ENCODE results near the gene TMEM123.

TMEM123 gene

DNA sequence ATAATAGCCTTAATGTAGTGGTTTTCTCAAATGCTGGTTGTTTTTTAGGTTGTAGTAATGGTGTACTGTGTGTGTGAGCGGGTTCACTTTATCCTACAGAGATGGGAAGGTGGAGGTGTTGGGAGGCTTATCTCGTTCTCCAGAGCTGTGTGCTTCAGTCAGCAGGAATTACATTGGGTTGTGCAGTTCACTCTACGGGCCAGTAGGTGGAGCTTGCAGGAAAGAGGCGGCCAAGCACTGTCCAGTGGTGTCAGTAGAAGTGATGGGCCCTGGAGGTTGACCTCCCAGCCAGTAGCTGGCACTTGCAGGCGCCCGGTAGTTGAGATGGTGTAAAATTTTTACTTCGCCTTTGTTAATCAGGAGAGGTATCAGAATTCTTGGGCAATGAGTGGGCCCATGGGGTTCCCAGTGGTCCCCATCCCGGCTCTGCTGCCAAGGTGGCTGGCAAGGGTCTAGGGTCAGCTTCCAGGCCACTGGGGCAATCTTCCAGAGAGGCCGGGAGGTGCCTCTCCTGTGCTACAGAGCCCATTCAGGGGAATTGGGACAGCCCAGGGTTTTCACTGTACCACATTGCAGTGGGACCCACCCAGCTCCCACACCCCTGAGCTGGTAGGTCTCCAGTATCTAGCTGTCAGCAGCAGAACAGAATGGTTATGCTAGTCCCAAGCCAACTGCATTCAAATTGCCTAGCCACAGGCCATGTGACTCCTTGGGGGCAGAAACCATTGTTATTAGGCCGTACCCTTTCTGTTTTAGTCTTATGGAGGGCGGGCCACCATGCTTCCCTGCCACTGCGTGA, 61.7 kb downstream of the TMEM123 start:
- H3K36me3 ChIP-seq (ENCODE audit: insufficient read depth, low read length): peaks cover 44% of the 10 kb centered on the region
- no peaks in the 10 kb centered on the region for H4K20me1 ChIP-seq (ENCODE audit: insufficient read depth, low read length)
- H3K4me1 ChIP-seq (ENCODE audit: insufficient read depth, low read length): peaks cover 14% of the 10 kb centered on the region
- TF ChIP-seq, protein P1, sequence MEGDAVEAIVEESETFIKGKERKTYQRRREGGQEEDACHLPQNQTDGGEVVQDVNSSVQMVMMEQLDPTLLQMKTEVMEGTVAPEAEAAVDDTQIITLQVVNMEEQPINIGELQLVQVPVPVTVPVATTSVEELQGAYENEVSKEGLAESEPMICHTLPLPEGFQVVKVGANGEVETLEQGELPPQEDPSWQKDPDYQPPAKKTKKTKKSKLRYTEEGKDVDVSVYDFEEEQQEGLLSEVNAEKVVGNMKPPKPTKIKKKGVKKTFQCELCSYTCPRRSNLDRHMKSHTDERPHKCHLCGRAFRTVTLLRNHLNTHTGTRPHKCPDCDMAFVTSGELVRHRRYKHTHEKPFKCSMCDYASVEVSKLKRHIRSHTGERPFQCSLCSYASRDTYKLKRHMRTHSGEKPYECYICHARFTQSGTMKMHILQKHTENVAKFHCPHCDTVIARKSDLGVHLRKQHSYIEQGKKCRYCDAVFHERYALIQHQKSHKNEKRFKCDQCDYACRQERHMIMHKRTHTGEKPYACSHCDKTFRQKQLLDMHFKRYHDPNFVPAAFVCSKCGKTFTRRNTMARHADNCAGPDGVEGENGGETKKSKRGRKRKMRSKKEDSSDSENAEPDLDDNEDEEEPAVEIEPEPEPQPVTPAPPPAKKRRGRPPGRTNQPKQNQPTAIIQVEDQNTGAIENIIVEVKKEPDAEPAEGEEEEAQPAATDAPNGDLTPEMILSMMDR (IDR thresholded peaks at IDR 0.05; ENCODE audit: borderline replicate concordance, extremely low read depth, low read length, poor library complexity, severe bottlenecking): peak; percentile 82
- TF ChIP-seq EZH2 (IDR thresholded peaks at IDR 0.05; ENCODE audit: borderline replicate concordance, low read depth, low read length, severe bottlenecking): no peak
- no peaks in the 10 kb centered on the region for H3K9me3 ChIP-seq (ENCODE audit: insufficient read depth, low read length, severe bottlenecking)
- no peaks in the 10 kb centered on the region for H3K27me3 ChIP-seq (ENCODE audit: insufficient read depth, low read length, poor library complexity)
- peak; percentile 53 for DNase-seq
- no peak overlapping the region for H3K4me3 ChIP-seq (ENCODE audit: low read depth in 1 of 2, low read length in 2 of 2)
- no peak overlapping the region for H3K9ac ChIP-seq (ENCODE audit: low read depth, low read length)
- no peak overlapping the region for H3K4me2 ChIP-seq (ENCODE audit: insufficient read depth, low read length)
- peak; percentile 71 for ATAC-seq (ENCODE audit: insufficient read depth, low read depth)
- no peaks in the 10 kb centered on the region for H3K79me2 ChIP-seq (ENCODE audit: insufficient read depth, low read length)
- no peak overlapping the region for H3K27ac ChIP-seq (ENCODE audit: low read length)
- H2AFZ ChIP-seq (ENCODE audit: low read depth, low read length): no peak overlapping the region

DNA sequence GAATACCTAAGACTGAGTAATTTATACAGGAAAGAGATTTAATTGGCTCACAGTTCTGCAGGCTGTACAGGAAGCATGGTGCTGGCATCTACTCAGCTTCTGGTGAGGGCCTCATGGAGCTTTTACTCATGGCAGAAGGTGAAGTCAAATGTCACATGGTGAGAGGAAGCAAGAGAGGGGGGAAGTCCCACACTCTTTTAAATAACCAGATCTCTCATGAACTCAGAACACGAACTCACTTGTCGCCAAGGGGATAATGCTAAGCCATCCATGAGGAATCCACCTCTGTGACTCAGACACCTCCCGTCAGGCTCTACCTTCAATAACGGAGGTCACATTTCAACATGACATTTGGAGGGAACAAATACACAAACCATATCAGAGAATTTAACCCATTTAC, 63.3 kb downstream of the TMEM123 start:
- no peak overlapping the region for H3K4me2 ChIP-seq (ENCODE audit: insufficient read depth, low read length)
- no peak overlapping the region for H3K27ac ChIP-seq (ENCODE audit: low read length)
- H3K36me3 ChIP-seq (ENCODE audit: insufficient read depth, low read length): peaks cover 41% of the 10 kb centered on the region
- DNase-seq: no peak
- no peaks in the 10 kb centered on the region for H3K27me3 ChIP-seq (ENCODE audit: insufficient read depth, low read length, poor library complexity)
- H3K79me2 ChIP-seq (ENCODE audit: insufficient read depth, low read length): no peaks in the 10 kb centered on the region
- H3K9me3 ChIP-seq (ENCODE audit: insufficient read depth, low read length, severe bottlenecking): no peaks in the 10 kb centered on the region
- H3K4me3 ChIP-seq (ENCODE audit: low read depth in 1 of 2, low read length in 2 of 2): no peak overlapping the region
- ATAC-seq (ENCODE audit: insufficient read depth, low read depth): no peak
- H3K4me1 ChIP-seq (ENCODE audit: insufficient read depth, low read length): peaks cover 29% of the 10 kb centered on the region
- H4K20me1 ChIP-seq (ENCODE audit: insufficient read depth, low read length): no peaks in the 10 kb centered on the region
- H2AFZ ChIP-seq (ENCODE audit: low read depth, low read length): no peak overlapping the region
- TF ChIP-seq EZH2 (IDR thresholded peaks at IDR 0.05; ENCODE audit: borderline replicate concordance, low read depth, low read length, severe bottlenecking): no peak
- TF ChIP-seq, protein P1 (IDR thresholded peaks at IDR 0.05; ENCODE audit: borderline replicate concordance, extremely low read depth, low read length, poor library complexity, severe bottlenecking): no peak
- no peak overlapping the region for H3K9ac ChIP-seq (ENCODE audit: low read depth, low read length)

DNA sequence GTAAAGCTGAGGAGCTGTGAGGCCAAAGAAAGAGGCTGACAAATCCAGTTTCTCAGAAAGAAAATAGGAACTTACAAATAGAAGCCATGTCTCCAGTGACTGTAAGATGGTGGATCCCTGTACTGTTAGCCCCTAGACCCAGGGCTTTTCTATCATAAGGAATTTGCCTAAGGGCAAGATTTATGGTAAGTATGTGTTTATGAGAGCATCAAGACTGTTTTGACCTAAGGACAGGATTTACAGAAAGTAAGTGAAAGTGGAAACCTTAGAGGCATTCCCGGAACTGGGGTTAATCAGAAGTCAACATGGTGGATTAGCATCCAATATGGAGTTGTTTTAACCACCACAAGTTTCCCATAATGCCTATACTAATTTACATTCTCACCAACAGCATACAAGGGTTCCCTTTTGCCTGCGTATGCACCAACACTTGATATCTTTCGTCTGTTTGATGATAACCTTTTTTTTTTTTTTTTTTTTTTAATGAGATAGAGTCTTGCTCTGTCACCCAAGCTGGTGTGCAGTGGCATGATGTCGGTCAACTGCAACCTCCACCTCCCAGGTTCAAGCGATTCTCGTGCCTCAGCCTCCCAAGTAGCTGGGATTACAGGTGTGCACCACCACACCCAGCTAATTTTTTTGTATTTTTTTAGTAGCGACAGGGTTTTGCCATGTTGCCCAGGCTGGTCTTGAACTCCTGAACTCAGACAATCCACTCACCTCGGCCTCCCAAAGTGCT, 65.4 kb downstream of the TMEM123 start:
- TF ChIP-seq, protein P1 (IDR thresholded peaks at IDR 0.05; ENCODE audit: borderline replicate concordance, extremely low read depth, low read length, poor library complexity, severe bottlenecking): no peak
- no peak for TF ChIP-seq EZH2 (IDR thresholded peaks at IDR 0.05; ENCODE audit: borderline replicate concordance, low read depth, low read length, severe bottlenecking)

More for the DNA sequence above, 65.4 kb downstream of the TMEM123 start:
- Histone ChIP-seq H4K20me1 (ENCODE audit: insufficient read depth, low read length) (no peaks in the 10 kb centered on the region), H3K4me2 (ENCODE audit: insufficient read depth, low read length) (no peak overlapping the region), H3K4me1 (ENCODE audit: insufficient read depth, low read length) (peaks cover 30% of the 10 kb centered on the region), H3K79me2 (ENCODE audit: insufficient read depth, low read length) (no peaks in the 10 kb centered on the region), H3K9ac (ENCODE audit: low read depth, low read length) (no peak overlapping the region), H3K9me3 (ENCODE audit: insufficient read depth, low read length, severe bottlenecking) (no peaks in the 10 kb centered on the region), H3K4me3 (ENCODE audit: low read depth in 1 of 2, low read length in 2 of 2) (no peak overlapping the region), H3K27ac (ENCODE audit: low read length) (peak overlapping the region; percentile 26; the same call in 1 of the 2 replicates), H2AFZ (ENCODE audit: low read depth, low read length) (no peak overlapping the region), H3K36me3 (ENCODE audit: insufficient read depth, low read length) (peaks cover 28% of the 10 kb centered on the region), H3K27me3 (ENCODE audit: insufficient read depth, low read length, poor library complexity) (no peaks in the 10 kb centered on the region)
- DNase-seq (no peak), ATAC-seq (ENCODE audit: insufficient read depth, low read depth) (no peak)

Measured in DND-41 (cell line).